Germinal center (tissue), 1 donor: ENCODE data around the gene RNF5.
"Not testable (repeated sequence)": the region's sequence is repeated elsewhere in the genome, so short reads cannot be mapped to it uniquely, and the experiment has no call there.

Source experiments
- DNase-seq: peaks from one replicate; pipeline ENCODE4 v3.0.0; 2012; ENCODE audit warnings: mixed read lengths, low spot score

Gene RNF5

GRCh38 chr6:32189742-32190053 is 11.5 kb downstream of the RNF5 start:
- DNase-seq: no peak

DNA sequence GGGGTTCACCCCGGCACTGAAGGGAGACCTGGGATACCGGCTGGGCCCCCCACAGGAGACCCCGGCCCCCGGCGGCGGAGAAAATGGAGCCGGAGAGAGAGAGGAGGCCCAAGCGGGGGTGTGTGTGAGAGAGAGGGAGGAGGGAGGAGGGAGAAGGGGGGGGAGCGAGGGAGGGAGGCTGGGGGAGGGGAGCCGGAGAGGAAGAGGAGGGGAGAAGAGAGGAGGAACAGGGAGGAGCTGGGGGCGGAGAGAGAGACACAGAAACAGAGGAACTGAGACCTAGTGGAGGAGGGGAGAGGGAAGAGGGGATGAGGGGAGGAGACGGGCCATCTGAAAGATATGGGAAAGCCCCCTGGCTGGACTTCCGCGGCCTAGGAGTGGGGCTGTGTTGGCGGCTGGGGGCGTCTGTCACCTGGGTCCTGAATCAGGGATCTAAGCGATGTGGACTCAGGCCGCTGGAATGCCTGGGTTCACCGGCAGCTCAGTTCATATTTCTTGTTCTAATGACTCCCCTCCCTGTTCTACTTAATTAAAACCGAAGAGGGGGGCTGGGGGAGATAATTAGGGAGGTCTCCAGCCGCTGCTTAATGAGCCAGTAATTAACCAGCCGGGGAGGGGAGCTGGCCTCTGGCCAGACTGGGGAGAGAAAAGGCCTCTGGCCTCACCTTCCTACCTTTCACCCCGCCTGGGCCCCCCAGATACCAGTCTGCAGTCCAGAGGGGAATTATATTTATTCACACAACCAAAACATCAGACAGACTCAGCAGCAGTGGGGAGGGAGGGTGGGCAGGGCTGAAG is 12.0 kb downstream of the RNF5 start, which contains the start of gene PBX2:
PBX2 (minus strand) TSS at position 149 of the 798 bp plus-strand sequence. CDS start 287 bp downstream, outside the sequence.
- peak; percentile 85 for DNase-seq

DNA sequence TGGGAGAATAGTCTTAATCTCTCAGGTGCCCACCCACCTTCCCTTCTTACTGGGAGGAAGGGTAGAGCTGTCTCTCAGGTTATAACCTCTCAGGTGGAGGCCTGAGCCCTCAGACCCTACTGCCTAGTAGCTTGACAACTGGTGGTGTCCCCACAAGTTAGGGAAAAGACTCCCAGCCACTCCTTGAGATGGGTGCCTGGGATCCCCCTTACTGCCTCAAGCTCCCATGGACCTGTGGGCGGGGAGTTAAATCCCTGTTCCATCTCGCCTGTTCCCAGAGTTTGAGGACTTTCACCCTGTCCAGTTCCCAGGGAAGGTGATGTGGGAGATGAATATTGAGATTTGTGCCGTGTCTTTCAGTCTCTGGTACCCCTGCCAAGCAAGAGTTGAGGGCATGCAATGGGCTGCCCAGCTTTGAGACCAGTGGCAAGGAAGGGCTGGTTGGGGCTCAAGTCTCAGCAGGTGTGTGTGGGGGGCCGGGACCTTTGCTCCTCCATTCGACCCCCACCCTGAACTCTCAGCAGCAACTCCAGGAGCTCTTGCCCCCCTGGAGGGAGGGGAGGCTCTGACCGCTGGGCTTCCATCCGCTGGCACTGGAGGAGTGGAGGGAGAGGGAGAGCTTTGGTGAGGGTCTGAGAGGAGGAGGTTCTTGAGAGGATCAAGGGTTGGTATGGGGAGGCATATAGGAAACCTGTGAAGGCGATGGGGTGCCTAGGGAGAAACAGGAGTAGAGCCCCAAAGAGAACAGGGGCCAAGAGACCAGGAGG is 12.9 kb downstream of the RNF5 start:
- no peak for DNase-seq

DNA sequence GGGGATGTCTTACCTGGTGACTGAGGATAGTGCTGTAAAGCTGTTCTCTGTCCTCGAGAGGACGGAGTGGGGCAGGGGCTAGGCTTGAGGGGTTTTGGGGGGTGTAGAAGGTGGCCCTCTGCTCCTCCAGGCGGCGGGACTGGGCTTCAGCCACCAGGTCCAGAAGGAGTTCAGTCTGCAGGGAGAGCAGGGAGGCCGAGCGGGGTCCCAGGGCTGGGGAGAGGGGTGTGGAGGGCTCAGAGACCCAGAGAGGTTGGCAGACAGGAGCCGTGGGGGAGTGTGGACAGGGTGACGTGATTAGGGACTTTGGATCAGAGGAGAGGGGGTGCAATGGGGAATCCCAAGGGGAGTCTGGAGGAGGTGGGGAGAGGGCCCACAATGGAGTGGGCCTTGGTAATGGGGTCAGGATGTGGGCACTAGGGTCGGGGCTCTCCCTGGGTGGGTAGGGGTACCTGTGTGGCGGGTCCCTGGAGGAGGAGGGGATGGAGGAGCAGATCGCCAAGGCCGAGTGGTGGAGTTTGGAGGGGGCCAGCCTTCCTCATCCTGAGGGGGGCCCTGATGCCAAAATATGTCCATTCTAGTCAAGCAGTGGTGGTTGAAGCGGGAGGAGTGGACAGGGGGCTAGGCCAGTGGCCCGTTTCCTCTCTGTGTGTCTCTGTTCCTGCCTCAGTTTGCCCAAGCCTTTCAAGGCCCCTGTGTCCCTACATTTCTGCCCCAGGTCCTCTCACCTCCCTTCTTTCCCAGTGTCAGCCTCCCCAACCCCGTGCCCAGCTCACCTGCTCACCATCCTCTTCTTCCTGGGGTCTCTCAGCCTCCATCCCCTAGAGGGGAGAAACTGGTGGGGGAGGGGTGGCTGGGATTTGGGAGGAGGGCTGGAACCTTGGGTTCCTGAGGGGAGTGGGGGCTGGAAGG is 13.7 kb downstream of the RNF5 start:
- no peak for DNase-seq

DNA sequence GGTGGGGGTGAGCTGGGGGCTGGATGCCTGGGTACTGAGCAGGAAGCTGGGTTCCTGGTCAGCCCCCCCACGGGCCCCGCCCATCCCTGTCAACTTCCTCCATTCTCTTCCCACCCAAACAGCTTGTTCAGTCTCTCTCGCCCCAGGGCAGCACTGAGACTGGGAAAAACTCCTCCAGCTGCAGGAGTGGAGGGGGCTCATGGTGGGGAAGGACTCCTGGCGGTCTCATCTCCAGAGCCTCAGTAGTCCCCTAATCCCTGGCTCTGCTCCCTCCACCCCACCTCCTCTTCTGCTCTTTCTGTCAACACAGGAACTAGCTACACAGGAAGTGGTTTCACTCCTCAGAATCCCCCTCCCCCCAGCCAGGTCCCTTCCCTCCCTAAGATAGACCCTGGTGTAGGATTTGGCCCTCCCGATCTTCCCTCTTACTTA is 14.4 kb downstream of the RNF5 start, which contains the start of gene GPSM3:
GPSM3 (minus strand) TSS at position 36 of the 432 bp plus-strand sequence. CDS start 130 bp downstream, outside the sequence.
- DNase-seq: peak; percentile 65

- not testable (repeated sequence) for DNase-seq
Measured at GRCh38 chr6:32193096-32193495, 14.9 kb downstream of the RNF5 start.

DNA sequence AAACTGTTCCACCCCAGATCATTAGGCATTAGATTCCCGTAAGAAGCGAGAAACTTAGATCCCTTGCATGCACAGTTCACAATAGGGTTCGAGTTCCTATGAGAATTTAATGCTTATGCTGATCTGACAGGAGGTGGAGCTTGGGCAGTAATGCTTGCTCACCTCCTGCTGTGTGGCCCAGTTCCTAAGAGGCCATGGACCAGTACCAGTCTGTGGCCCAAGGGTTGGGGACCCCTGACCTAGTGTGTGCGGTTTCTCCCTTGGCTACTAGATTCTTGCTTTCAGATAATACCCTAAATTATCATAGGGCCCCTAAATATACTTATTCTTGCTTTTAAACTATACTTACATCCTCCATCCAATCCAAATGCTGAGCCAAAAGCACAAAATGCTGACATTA is 16.2 kb downstream of the RNF5 start:
- DNase-seq: no peak

DNA sequence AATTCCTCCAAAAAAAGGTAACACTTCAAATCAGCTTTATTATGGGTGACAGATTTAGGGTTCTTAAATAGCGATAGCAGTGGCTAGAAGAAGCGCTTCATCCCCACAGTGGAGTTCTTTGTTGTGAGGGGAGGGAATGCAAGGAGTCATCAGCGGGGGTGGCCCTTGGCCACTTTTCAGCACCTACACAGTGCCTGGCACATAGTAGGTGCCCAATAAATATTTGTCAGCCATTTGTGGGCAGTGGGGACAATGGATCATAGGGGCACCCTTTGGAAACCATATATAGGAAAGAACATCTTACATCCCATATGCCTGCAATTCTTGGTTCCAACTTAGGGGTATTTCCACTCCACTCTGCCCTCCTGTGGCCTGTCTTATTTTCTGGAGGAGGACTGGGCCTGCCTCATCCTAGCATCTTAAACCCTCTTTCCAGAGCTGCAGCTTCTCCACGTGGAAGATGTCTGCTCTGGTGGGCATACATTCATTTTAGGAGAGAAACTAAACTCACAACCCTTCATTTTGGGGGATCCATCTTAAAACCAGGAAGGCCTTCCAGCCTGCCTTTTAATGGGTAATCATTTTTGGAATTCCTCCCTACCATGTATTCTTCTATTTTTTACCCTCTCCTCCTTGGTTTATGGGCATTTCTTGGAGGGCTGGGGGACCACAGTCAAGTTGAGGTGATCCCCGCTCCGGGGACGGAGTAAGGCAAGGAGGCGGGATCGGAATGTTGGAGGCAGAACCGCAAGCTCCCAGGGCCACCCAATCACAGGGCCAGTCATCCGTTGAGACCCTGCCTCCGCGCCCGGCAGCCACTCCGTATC is 16.8 kb downstream of the RNF5 start:
- DNase-seq: no peak

DNA sequence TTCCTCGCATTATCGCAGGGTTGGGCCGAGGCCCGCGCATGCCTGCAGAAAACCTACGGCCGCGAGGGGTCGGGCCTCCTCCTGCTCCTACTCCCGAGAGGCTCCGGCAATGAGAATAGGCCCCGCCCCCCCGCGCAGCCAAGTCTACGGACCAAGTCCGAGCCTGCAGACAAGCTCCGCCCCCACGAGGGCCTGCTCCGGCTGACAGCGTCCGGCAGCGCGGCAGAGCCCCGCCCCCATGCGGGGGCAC is 17.4 kb downstream of the RNF5 start:
- peak; percentile 96 for DNase-seq

DNA sequence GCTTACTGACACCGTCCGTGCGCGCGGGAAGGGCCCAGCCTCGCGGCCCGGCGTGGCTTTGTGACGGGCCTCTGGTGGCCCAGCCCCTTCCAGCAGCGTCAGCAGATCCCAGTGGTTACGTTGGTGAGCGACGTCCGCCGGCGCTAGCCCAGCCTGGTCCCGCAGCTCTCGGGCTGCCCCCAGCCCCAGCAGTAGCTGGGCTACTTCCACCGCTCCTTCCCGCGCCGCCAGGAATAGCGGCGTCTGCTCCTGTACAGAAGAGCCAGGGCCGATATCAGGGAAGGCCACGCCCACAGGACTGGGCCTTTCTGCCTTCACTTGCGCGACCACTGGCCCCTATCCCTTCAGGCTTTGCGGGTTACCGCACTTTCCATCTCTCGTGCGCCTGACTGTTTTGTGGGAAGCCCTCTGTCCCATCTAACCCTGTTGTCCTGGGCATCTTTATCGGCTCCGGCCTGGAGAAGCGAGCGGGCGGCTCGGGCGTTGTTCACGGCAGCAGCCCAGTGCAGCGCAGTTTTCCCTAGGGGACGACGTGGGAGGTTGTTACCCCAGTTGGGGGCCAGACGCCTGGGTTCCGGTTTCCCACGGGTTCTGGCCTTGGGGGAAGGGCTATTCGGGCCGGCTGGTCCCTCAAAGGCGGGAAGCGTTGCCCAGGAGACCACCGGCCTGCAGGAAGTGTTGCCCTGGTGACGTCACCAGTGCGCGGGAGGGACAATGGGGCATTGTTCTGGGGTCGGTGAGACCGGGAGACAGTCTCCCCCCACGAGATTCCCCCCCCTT is 17.9 kb downstream of the RNF5 start:
- peak; percentile 72 for DNase-seq

- DNase-seq: no peak
Measured at GRCh38 chr6:32196682-32197616, 18.7 kb downstream of the RNF5 start.

GRCh38 chr6:32198345-32198696 is 20.1 kb downstream of the RNF5 start:
- no peak for DNase-seq

DNA sequence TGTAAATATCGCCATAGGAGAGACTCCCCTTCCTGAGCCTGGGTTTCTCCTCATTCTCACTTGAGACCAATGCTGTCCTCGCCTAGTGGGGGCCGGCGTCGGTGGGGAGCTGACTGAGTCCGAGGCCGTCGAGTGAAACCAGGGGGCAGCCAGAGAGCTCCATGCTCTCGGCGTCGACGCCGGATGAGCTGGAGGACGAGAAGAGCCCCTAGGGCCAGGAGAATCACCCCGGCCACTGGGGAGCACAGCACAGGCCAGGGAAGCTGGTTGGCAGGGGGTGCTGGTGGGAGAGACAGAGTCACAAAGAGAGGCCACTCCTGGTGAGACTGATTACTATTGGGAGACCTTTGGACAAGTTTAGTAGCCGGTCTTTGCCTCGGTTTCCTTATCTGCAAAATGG is 20.7 kb downstream of the RNF5 start:
- DNase-seq: no peak

GRCh38 chr6:32200711-32201475 is 22.7 kb downstream of the RNF5 start:
- no peak for DNase-seq

DNA sequence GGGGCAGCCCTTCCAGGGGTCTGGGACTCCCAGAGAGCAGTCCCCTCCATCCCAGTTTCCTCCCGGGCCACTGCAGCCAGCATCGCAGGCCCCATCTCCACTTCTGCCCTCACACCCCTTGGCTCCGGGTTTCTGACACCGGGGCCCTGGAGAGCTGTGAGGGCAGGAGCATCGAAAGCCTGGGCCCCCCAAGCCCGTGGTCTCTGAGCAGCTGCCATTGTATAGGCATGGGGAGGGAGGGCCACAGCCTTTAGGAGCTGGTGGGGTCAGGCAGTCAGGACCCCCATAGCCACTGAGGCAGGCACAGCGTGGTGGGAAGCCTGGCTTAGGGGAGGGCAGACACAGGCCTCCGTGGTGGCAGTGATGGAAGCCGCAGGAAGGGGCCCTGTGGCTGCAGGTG is 24.0 kb downstream of the RNF5 start:
- DNase-seq: no peak

DNA sequence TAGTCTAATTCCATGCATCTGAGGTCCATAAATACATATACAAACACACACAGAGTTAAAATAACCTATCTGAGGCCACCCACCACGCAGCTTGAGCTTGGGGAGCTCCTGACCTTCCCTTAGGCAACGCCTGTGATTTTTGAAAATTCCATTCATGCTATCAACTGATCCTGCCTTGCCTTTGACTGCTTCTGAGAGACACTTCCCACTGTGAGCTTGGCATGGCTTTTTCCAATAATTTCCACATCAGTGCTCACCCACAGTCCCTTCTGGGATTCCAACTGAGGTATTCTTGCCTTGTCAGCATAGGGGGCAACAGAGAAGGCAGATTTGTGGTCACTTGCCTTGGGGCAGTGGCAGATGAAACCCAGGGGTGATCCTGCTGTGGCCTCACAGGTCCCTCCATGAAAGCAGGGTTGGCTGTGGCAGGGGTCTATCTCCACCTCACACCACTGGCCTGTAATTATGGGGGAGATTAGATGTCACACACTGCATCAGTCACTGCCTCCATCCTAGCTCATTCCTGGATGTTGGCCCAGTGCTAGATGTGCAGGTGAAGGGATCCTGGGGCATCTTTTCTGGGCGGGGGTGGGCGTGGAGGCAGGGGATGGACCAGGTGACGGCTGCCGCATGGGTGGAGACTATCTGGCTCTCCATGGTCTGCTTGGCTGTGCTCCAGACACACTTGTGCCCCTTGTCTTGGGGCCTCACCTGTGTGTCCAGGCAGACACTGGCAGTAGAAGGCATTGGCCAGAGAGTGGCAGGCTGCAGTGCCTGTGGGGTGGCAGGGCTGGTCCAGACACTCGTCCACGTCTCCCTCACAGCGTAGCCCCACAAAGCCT is 25.4 kb downstream of the RNF5 start:
- no peak for DNase-seq

- no peak for DNase-seq
Measured at GRCh38 chr6:32204268-32204715, 26.1 kb downstream of the RNF5 start.

GRCh38 chr6:32208996-32209395 is 30.8 kb downstream of the RNF5 start:
- DNase-seq: no peak
